DMS153 treated with DMSO at 0.1 percent for 48 hours (cell line): Measurements from ENCODE around the gene LSR.

Experiments
- DNase-seq: peaks from one replicate; lab custom pipeline; 2025; ENCODE audit not compliant: unreplicated experiment; lab: John Stamatoyannopoulos, UW

Gene LSR

GRCh38 chr19:35241417-35241816, 7.4 kb upstream of the LSR start:
- no peak for DNase-seq

- no peak for DNase-seq
Observed at GRCh38 chr19:35246466-35247092, 2.2 kb upstream of the LSR start.

GRCh38 chr19:35247526-35248309, 1.1 kb upstream of the LSR start:
- DNase-seq = peak; percentile 83

- DNase-seq = no peak
Observed at GRCh38 chr19:35249146-35249847, 495 bp downstream of the LSR start.

GRCh38 chr19:35249848-35250711, 1.3 kb downstream of the LSR start:
- DNase-seq = no peak

- DNase-seq = no peak
Observed at GRCh38 chr19:35251456-35251855, 2.7 kb downstream of the LSR start.

- DNase-seq = no peak
Observed at GRCh38 chr19:35253316-35254286, 4.8 kb downstream of the LSR start.

- DNase-seq = no peak
Observed at GRCh38 chr19:35254341-35255297, 5.8 kb downstream of the LSR start.

- no peak for DNase-seq
Observed at GRCh38 chr19:35256566-35256965, 7.8 kb downstream of the LSR start.

GRCh38 chr19:35257113-35257461, 8.3 kb downstream of the LSR start:
- DNase-seq = no peak

GRCh38 chr19:35260694-35261304, 12.0 kb downstream of the LSR start:
- DNase-seq = no peak

GRCh38 chr19:35261356-35262100, 12.7 kb downstream of the LSR start:
- no peak for DNase-seq

- no peak for DNase-seq
Observed at GRCh38 chr19:35262101-35262761, 13.4 kb downstream of the LSR start.

- no peak for DNase-seq
Observed at GRCh38 chr19:35264268-35265125, 15.7 kb downstream of the LSR start.

GRCh38 chr19:35265126-35265899, 16.5 kb downstream of the LSR start:
- DNase-seq = no peak
